ENCODE results near the gene AGL. TPM values are rescaled to one million over a fixed set of nuclear protein-coding genes. Genes with fewer than 3 reads are reported as not detected.

Gene AGL
- total RNA-seq, 4 donors from 2014 or later = 9.1 to 18.5 (median 12.8) TPM

GRCh38 chr1:99942723-99943122, 92.6 kb downstream of the AGL start:
- Histone ChIP-seq H3K36me3 (no peaks in the 10 kb centered on the region), H3K4me1 (no peaks in the 10 kb centered on the region), H3K9me3 (no peaks in the 10 kb centered on the region), H3K27ac (no peak overlapping the region), H3K4me3 (no peak overlapping the region), H3K27me3 (no peaks in the 10 kb centered on the region)
- TF ChIP-seq POLR2A (IDR thresholded peaks at IDR 0.05) (no peak), CTCF (IDR thresholded peaks at IDR 0.05) (no peak)
- no peak for DNase-seq

- TF ChIP-seq CTCF (IDR thresholded peaks at IDR 0.05) = no peak
- no peak for TF ChIP-seq POLR2A (IDR thresholded peaks at IDR 0.05)
- Histone ChIP-seq H3K36me3 (no peaks in the 10 kb centered on the region), H3K4me3 (no peak overlapping the region), H3K27me3 (no peaks in the 10 kb centered on the region), H3K9me3 (no peaks in the 10 kb centered on the region), H3K27ac (no peak overlapping the region), H3K4me1 (no peaks in the 10 kb centered on the region)
- no peak for DNase-seq
Observed at GRCh38 chr1:99943223-99943794, 93.1 kb downstream of the AGL start.

- Histone ChIP-seq H3K27ac (no peak overlapping the region), H3K36me3 (no peaks in the 10 kb centered on the region), H3K9me3 (no peaks in the 10 kb centered on the region), H3K4me3 (no peak overlapping the region), H3K4me1 (no peaks in the 10 kb centered on the region), H3K27me3 (no peaks in the 10 kb centered on the region)
- DNase-seq = no peak
- TF ChIP-seq POLR2A (IDR thresholded peaks at IDR 0.05) = no peak
- no peak for TF ChIP-seq CTCF (IDR thresholded peaks at IDR 0.05)
Observed at GRCh38 chr1:99944192-99944591, 94.0 kb downstream of the AGL start.

- no peak for TF ChIP-seq POLR2A (IDR thresholded peaks at IDR 0.05)
- TF ChIP-seq CTCF (IDR thresholded peaks at IDR 0.05) = no peak
- no peaks in the 10 kb centered on the region for H3K27me3 ChIP-seq
- DNase-seq = no peak
- no peak overlapping the region for H3K4me3 ChIP-seq
- no peak overlapping the region for H3K27ac ChIP-seq
- no peaks in the 10 kb centered on the region for H3K4me1 ChIP-seq
- H3K9me3 ChIP-seq = no peaks in the 10 kb centered on the region
- no peaks in the 10 kb centered on the region for H3K36me3 ChIP-seq
Observed at GRCh38 chr1:99945174-99945573, 95.0 kb downstream of the AGL start.

- no peaks in the 10 kb centered on the region for H3K4me1 ChIP-seq
- H3K27ac ChIP-seq = no peak overlapping the region
- no peak for DNase-seq
- H3K9me3 ChIP-seq = no peaks in the 10 kb centered on the region
- H3K36me3 ChIP-seq = no peaks in the 10 kb centered on the region
- H3K4me3 ChIP-seq = no peak overlapping the region
- H3K27me3 ChIP-seq = no peaks in the 10 kb centered on the region
- TF ChIP-seq POLR2A (IDR thresholded peaks at IDR 0.05) = no peak
Observed at GRCh38 chr1:99950486-99950885, 100.3 kb downstream of the AGL start.

GRCh38 chr1:99952522-99952921, 102.4 kb downstream of the AGL start:
- Histone ChIP-seq H3K9me3 (no peaks in the 10 kb centered on the region), H3K4me1 (no peaks in the 10 kb centered on the region), H3K27ac (no peak overlapping the region), H3K27me3 (no peaks in the 10 kb centered on the region), H3K4me3 (no peak overlapping the region), H3K36me3 (no peaks in the 10 kb centered on the region)
- no peak for DNase-seq
- TF ChIP-seq CTCF (IDR thresholded peaks at IDR 0.05) (no peak), POLR2A (IDR thresholded peaks at IDR 0.05) (no peak)

Measured in Peyer's patch (tissue), 4 donors.